HepG2 (cell line): ENCODE data around the gene GRIK4.

ENCODE experiments used
- BHLHE40 ChIP-seq: IDR thresholded peaks from 2 replicates; pipeline ENCODE4 v1.6.1; 2011; ENCODE audit warnings: low read length, improper control_type of control experiment
- CTCF ChIP-seq: sonication (generic); formaldehyde crosslinking; IDR thresholded peaks from 2 replicates; pipeline ENCODE4 v1.5.0; 2020; ENCODE audit warnings: mild to moderate bottlenecking, missing genetic modification reagents, moderate library complexity
- IRF1 ChIP-seq: sonication (generic); formaldehyde crosslinking; IDR thresholded peaks from 2 replicates; pipeline ENCODE4 v1.4.0; 2020; ENCODE audit warnings: low read depth, mild to moderate bottlenecking, missing genetic modification reagents
- KDM4B ChIP-seq: sonication (generic); formaldehyde crosslinking; IDR thresholded peaks from 2 replicates; pipeline ENCODE4 v1.4.0; 2020; ENCODE audit warnings: missing genetic modification reagents
- NFRKB ChIP-seq: fragments of 450-650 bp; IDR thresholded peaks from 2 replicates; pipeline ENCODE4 v1.6.1; 2017
- PBX2 ChIP-seq: IDR thresholded peaks from 2 replicates; pipeline ENCODE4 v1.6.1; 2016; ENCODE audit warnings: control low read depth
- RFX3 ChIP-seq: IDR thresholded peaks from 2 replicates; pipeline ENCODE4 v1.6.1; 2016; ENCODE audit warnings: missing biosample characterization, missing genetic modification reagents
- TCF7L2 ChIP-seq: IDR thresholded peaks from 2 replicates; pipeline ENCODE4 v1.6.1; 2011; ENCODE audit warnings: mild to moderate bottlenecking, low read depth, low read length, moderate library complexity
- TFDP2 ChIP-seq: sonication (generic); formaldehyde crosslinking; IDR thresholded peaks from 2 replicates; pipeline ENCODE4 v1.4.0; 2020; ENCODE audit warnings: missing genetic modification reagents
- ZBTB7A ChIP-seq: sonication (generic); formaldehyde crosslinking; IDR thresholded peaks from 2 replicates; pipeline ENCODE4 v1.8.0; 2022; ENCODE audit warnings: mild to moderate bottlenecking, missing genetic modification reagents
- ZNF274 ChIP-seq: sonication (generic); formaldehyde crosslinking; IDR thresholded peaks from 2 replicates; pipeline ENCODE4 v1.5.1; 2020; ENCODE audit warnings: mild to moderate bottlenecking, missing genetic modification reagents
- ZNF367 ChIP-seq: sonication (generic); formaldehyde crosslinking; IDR thresholded peaks from 2 replicates; pipeline ENCODE4 v1.4.0; 2020; ENCODE audit warnings: missing genetic modification reagents, borderline replicate concordance

- no peak for TF ChIP-seq NFRKB
- TF ChIP-seq RFX3, result no peak
- no peak for TF ChIP-seq BHLHE40
- no peak for TF ChIP-seq CTCF (CRISPR knock-in tag)
- TF ChIP-seq ZBTB7A (CRISPR knock-in tag), result no peak
- TF ChIP-seq IRF1 (CRISPR knock-in tag), result no peak
- TF ChIP-seq TFDP2, result no peak
- no peak for TF ChIP-seq ZNF274 (CRISPR knock-in tag)
- TF ChIP-seq TCF7L2, result no peak
- no peak for TF ChIP-seq ZNF367 (CRISPR knock-in tag)
- no peak for TF ChIP-seq PBX2 (CRISPR knock-in tag)
- TF ChIP-seq KDM4B, result no peak
These were observed 122.3 kb downstream of the GRIK4 start for GRCh38 chr11:120633616-120634393.
